NCI-H774 (cell line): Measurements from ENCODE around the gene CRACDL.
"Not testable (repeated sequence)": the region's sequence is repeated elsewhere in the genome, so short reads cannot be mapped to it uniquely, and the experiment has no call there.

Source experiments
- DNase-seq: peaks from one replicate; lab custom pipeline; 2025; lab: John Stamatoyannopoulos, UW

The CRACDL gene

GRCh38 chr2:98776136-98776535 lies 159.9 kb downstream of the CRACDL start:
- DNase-seq, result no peak

GRCh38 chr2:98775146-98775986 lies 160.7 kb downstream of the CRACDL start:
- peak; percentile 36 for DNase-seq

GRCh38 chr2:98773907-98774306 lies 162.1 kb downstream of the CRACDL start:
- no peak for DNase-seq

- no peak for DNase-seq
Observed at GRCh38 chr2:98773169-98773568, 162.9 kb downstream of the CRACDL start.

- DNase-seq, result no peak
Observed at GRCh38 chr2:98772536-98772935, 163.5 kb downstream of the CRACDL start.

- no peak for DNase-seq
Observed at GRCh38 chr2:98771721-98772524, 164.1 kb downstream of the CRACDL start.

- DNase-seq, result no peak
Observed at GRCh38 chr2:98771264-98771663, 164.8 kb downstream of the CRACDL start.

- peak; percentile 81 for DNase-seq
Observed at GRCh38 chr2:98769784-98770183, 166.2 kb downstream of the CRACDL start.

- DNase-seq, result no peak
Observed at GRCh38 chr2:98769114-98769476, 166.9 kb downstream of the CRACDL start.

GRCh38 chr2:98768384-98769113 lies 167.5 kb downstream of the CRACDL start:
- DNase-seq, result peak; percentile 24

- no peak for DNase-seq
Observed at GRCh38 chr2:98764499-98764898, 171.5 kb downstream of the CRACDL start.

GRCh38 chr2:98763209-98763951 lies 172.6 kb downstream of the CRACDL start:
- no peak for DNase-seq

- no peak for DNase-seq
Observed at GRCh38 chr2:98761909-98762308, 174.1 kb downstream of the CRACDL start.

GRCh38 chr2:98761267-98761781 lies 174.7 kb downstream of the CRACDL start:
- DNase-seq, result no peak

- no peak for DNase-seq
Observed at GRCh38 chr2:98759827-98760625, 176.0 kb downstream of the CRACDL start.

- no peak for DNase-seq
Observed at GRCh38 chr2:98759338-98759737, 176.7 kb downstream of the CRACDL start.

- DNase-seq, result no peak
Observed at GRCh38 chr2:98757904-98758421, 178.1 kb downstream of the CRACDL start.

- DNase-seq, result no peak
Observed at GRCh38 chr2:98753801-98754200, 182.2 kb downstream of the CRACDL start.

GRCh38 chr2:98752711-98753110 lies 183.3 kb downstream of the CRACDL start:
- DNase-seq, result not testable (repeated sequence)

GRCh38 chr2:98751748-98752147 lies 184.3 kb downstream of the CRACDL start:
- DNase-seq, result no peak
